Suprapubic skin (tissue), 3 donors: Measurements from ENCODE around the gene TUBA3C.

Experiments used
- CTCF ChIP-seq, 2 donors: fragments of 200-600 bp in 1 of 2; fragments of 450-650 bp in 1 of 2; sonication (generic) in 1 of 2; IDR thresholded peaks; one replicate each; pipeline ENCODE4 v1.5.1; 2016 to 2019; ENCODE audit warnings: antibody characterized with exemption in 2 of 2, mild to moderate bottlenecking in 1 of 2, moderate library complexity in 1 of 2
- EP300 ChIP-seq: sonication (generic); formaldehyde crosslinking; IDR thresholded peaks from one replicate; pipeline ENCODE4 v1.6.1; 2017; ENCODE audit warnings: antibody characterized with exemption
- POLR2A ChIP-seq, 2 donors: fragments of 450-650 bp; IDR thresholded peaks; one replicate each; pipeline ENCODE4 v1.6.1; 2017; ENCODE audit warnings: antibody characterized with exemption in 2 of 2, mild to moderate bottlenecking in 2 of 2, moderate library complexity in 2 of 2

GRCh38 chr13:19169991-19170390 is 11.6 kb downstream of the TUBA3C start:
- TF ChIP-seq POLR2A (IDR thresholded peaks at IDR 0.05) (no peak), CTCF (IDR thresholded peaks at IDR 0.05) (no peak), EP300 (no peak)
